C4-2B (cell line): Measurements from ENCODE around the gene ATXN1.

Source experiments
- ZFX ChIP-seq: fragments of 450-650 bp; IDR thresholded peaks from 2 replicates; pipeline ENCODE4 v1.6.1; 2017
- TF ChIP-seq, protein P1 (sequence below): fragments of 450-650 bp; conservative IDR thresholded peaks from 2 replicates; pipeline ENCODE4 v1.5.1; 2017; ENCODE audit warnings: mild to moderate bottlenecking

DNA sequence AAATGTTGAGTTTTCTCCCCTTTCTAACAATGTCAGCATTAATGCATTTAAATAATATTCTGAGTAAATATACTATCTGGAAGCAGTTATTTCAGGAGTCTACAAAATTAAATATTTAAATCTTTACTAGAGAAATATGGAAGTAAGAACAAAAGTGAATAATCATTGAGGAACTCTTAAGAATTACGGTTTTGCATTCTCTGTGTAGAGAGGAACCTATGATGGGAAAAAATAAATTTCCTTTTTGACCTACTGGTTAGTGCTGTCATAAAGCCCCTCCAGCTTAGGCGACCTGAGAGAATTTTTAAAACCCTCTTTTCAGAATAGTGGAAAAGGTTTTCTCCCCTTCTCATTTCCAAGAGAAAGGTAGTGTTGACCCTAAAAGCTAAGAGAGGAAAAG is 64.8 kb downstream of the ATXN1 start:
- TF ChIP-seq, protein P1, sequence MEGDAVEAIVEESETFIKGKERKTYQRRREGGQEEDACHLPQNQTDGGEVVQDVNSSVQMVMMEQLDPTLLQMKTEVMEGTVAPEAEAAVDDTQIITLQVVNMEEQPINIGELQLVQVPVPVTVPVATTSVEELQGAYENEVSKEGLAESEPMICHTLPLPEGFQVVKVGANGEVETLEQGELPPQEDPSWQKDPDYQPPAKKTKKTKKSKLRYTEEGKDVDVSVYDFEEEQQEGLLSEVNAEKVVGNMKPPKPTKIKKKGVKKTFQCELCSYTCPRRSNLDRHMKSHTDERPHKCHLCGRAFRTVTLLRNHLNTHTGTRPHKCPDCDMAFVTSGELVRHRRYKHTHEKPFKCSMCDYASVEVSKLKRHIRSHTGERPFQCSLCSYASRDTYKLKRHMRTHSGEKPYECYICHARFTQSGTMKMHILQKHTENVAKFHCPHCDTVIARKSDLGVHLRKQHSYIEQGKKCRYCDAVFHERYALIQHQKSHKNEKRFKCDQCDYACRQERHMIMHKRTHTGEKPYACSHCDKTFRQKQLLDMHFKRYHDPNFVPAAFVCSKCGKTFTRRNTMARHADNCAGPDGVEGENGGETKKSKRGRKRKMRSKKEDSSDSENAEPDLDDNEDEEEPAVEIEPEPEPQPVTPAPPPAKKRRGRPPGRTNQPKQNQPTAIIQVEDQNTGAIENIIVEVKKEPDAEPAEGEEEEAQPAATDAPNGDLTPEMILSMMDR, result no peak
- TF ChIP-seq ZFX, result no peak
